ENCODE measurements around the gene SET. TPM values are rescaled to one million over a fixed set of nuclear protein-coding genes. Genes with fewer than 3 reads are reported as not detected.

The SET gene
- total and polyA plus RNA-seq, 2 donors (not counting 1 experiment from before 2014, with no cell fraction given): 54.9 to 309 TPM

GRCh38 chr9:128669786-128670185, 19.2 kb upstream of the SET start:
- ATAC-seq (ENCODE audit: low read depth): no peak
- intact Hi-C loops (cut with micrococcal nuclease): no loop called here
- 100% methylated on average over 4 of the region's 6 CpGs for WGBS (ENCODE audit: insufficient coverage)
- no peak overlapping the region for H3K4me3 ChIP-seq (ENCODE audit: control extremely low read depth in 1 of 5, extremely low read depth in 1 of 5, insufficient read depth in 1 of 5, low read depth in 2 of 5, low read length in 4 of 5)
- H3K4me1 Mint-ChIP-seq: no peaks in the 10 kb centered on the region
- H3K4me3 Mint-ChIP-seq: no peak overlapping the region
- H3K4me1 ChIP-seq (ENCODE audit: control insufficient read depth in 2 of 2, insufficient read depth in 2 of 2, low read length in 2 of 2): no peaks in the 10 kb centered on the region
- TF ChIP-seq EZH2 (IDR thresholded peaks at IDR 0.05; ENCODE audit: borderline replicate concordance, insufficient read depth, low read depth, low read length, poor library complexity, severe bottlenecking) (no peak), CTCF (IDR thresholded peaks at IDR 0.05) (no peak)
- no peak overlapping the region for H3K9ac ChIP-seq (ENCODE audit: low read length)
- H3K27me3 ChIP-seq (replicated peaks in 1 of 4; ENCODE audit: control extremely low read depth in 1 of 4, control insufficient read depth in 3 of 4, insufficient read depth in 4 of 4, low read length in 3 of 4): no peaks in the 10 kb centered on the region
- H4K20me1 ChIP-seq (ENCODE audit: control insufficient read depth, insufficient read depth, low read length, poor library complexity, severe bottlenecking): no peaks in the 10 kb centered on the region
- H2AFZ ChIP-seq (ENCODE audit: insufficient read depth, low read depth, low read length, poor library complexity, severe bottlenecking): no peak overlapping the region
- CTCF ChIA-PET: interaction anchor here (0.7 kb wide), 1 partner anchor 257 kb away, joined by 3 read pairs; no protein-coding TSS in a partner anchor
- peaks cover 3% of the 10 kb centered on the region for H3K79me2 ChIP-seq (ENCODE audit: control insufficient read depth, insufficient read depth, low read length)
- no peak for DNase-seq
- no peaks in the 10 kb centered on the region for H3K9me3 Mint-ChIP-seq (ENCODE audit: insufficient read depth)
- H3K27me3 Mint-ChIP-seq: no peaks in the 10 kb centered on the region
- H3K9me3 ChIP-seq (ENCODE audit: control extremely low read depth in 1 of 3, control insufficient read depth in 2 of 3, insufficient read depth in 1 of 3, low read length in 2 of 3): no peaks in the 10 kb centered on the region
- no peak overlapping the region for H3K27ac ChIP-seq (ENCODE audit: low read length in 2 of 2)
- POLR2A ChIA-PET: no interaction called here
- no peak overlapping the region for H3K27ac Mint-ChIP-seq
- H3K36me3 ChIP-seq (replicated peaks in 1 of 2; ENCODE audit: control extremely low read depth in 1 of 2, control insufficient read depth in 1 of 2, extremely low read depth in 1 of 2, insufficient read depth in 2 of 2, low read length in 1 of 2): no peaks in the 10 kb centered on the region
- H3K4me2 ChIP-seq (replicated peaks; ENCODE audit: low read depth, low read length, poor library complexity, severe bottlenecking): no peak overlapping the region

GRCh38 chr9:128675382-128675781, 13.6 kb upstream of the SET start:
- ATAC-seq (ENCODE audit: low read depth): no peak
- no peaks in the 10 kb centered on the region for H3K9me3 ChIP-seq (ENCODE audit: control extremely low read depth in 1 of 3, control insufficient read depth in 2 of 3, insufficient read depth in 1 of 3, low read length in 2 of 3)
- H2AFZ ChIP-seq (ENCODE audit: insufficient read depth, low read depth, low read length, poor library complexity, severe bottlenecking): no peak overlapping the region
- peaks cover 0 to 7% of the 10 kb centered on the region in 2 experiments for H3K36me3 ChIP-seq (replicated peaks in 1 of 2; ENCODE audit: control extremely low read depth in 1 of 2, control insufficient read depth in 1 of 2, extremely low read depth in 1 of 2, insufficient read depth in 2 of 2, low read length in 1 of 2)
- H3K9ac ChIP-seq (ENCODE audit: low read length): no peak overlapping the region
- Mint-ChIP-seq H3K4me1 (no peaks in the 10 kb centered on the region), H3K27me3 (no peaks in the 10 kb centered on the region), H3K27ac (no peak overlapping the region), H3K4me3 (no peak overlapping the region), H3K9me3 (ENCODE audit: insufficient read depth) (no peaks in the 10 kb centered on the region)
- no peak for DNase-seq
- H3K4me1 ChIP-seq (ENCODE audit: control insufficient read depth in 2 of 2, insufficient read depth in 2 of 2, low read length in 2 of 2): no peaks in the 10 kb centered on the region
- H3K27me3 ChIP-seq (replicated peaks in 1 of 4; ENCODE audit: control extremely low read depth in 1 of 4, control insufficient read depth in 3 of 4, insufficient read depth in 4 of 4, low read length in 3 of 4): no peaks in the 10 kb centered on the region
- peaks cover 9% of the 10 kb centered on the region for H4K20me1 ChIP-seq (ENCODE audit: control insufficient read depth, insufficient read depth, low read length, poor library complexity, severe bottlenecking)
- POLR2A ChIA-PET: interaction anchor here (2.0 kb wide), 1 partner anchor 9 kb away, joined by 7 read pairs; no protein-coding TSS in a partner anchor
- H3K4me2 ChIP-seq (replicated peaks; ENCODE audit: low read depth, low read length, poor library complexity, severe bottlenecking): no peak overlapping the region
- CTCF ChIA-PET: interaction anchor here (1.0 kb wide), 1 partner anchor 27 kb away, joined by 3 read pairs; the partner anchor contains the start of gene PKN3
- H3K79me2 ChIP-seq (ENCODE audit: control insufficient read depth, insufficient read depth, low read length): peaks cover 42% of the 10 kb centered on the region
- TF ChIP-seq EZH2 (IDR thresholded peaks at IDR 0.05; ENCODE audit: borderline replicate concordance, insufficient read depth, low read depth, low read length, poor library complexity, severe bottlenecking) (no peak), CTCF (IDR thresholded peaks at IDR 0.05) (no peak)
- 100% methylated on average over 1 of the region's 4 CpGs for WGBS (ENCODE audit: insufficient coverage)
- no peak overlapping the region for H3K27ac ChIP-seq (ENCODE audit: low read length in 2 of 2)
- intact Hi-C loops (cut with micrococcal nuclease): no loop called here
- no peak overlapping the region for H3K4me3 ChIP-seq (ENCODE audit: control extremely low read depth in 1 of 5, extremely low read depth in 1 of 5, insufficient read depth in 1 of 5, low read depth in 2 of 5, low read length in 4 of 5)

All from B cell (primary cell).